ENCODE measurements around the gene CLDN7. TPM values are rescaled to one million over a fixed set of nuclear protein-coding genes. Genes with fewer than 3 reads are reported as not detected.

Gene CLDN7
- total RNA-seq, 1 donor from 2014 or later, result 0.16 TPM

DNA sequence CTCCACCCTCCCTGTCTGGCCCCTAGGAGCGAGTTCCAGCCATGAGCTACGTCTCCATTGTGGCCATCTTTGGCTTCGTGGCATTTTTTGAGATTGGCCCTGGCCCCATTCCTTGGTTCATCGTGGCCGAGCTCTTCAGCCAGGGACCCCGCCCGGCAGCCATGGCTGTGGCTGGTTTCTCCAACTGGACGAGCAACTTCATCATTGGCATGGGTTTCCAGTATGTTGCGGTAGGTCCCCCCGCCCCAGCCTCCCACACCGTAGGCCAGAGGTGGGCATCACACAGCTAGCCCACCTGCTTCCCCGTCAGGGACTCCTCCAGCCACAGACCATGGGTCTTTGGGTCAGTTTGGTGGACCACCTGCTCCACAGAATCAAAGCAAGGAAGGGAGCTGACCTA, 23.4 kb upstream of the CLDN7 start:
- DNase-seq, result no peak

DNA sequence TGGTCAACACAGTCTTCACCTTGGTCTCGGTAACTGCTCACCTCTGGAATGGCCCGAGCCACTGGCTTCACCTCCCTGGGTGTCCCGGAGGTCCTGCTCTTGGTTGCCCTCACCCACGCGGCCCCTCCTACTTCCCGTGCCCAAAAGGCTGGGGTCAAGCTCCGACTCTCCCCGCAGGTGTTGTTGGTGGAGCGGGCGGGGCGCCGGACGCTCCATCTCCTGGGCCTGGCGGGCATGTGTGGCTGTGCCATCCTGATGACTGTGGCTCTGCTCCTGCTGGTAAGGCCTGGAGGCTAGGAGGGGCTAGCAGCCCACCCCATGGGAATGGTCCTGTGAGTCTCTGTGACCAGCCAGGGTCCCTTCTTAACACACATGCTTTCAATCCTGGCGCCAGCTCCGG, 22.6 kb upstream of the CLDN7 start:
- no peak for DNase-seq

DNA sequence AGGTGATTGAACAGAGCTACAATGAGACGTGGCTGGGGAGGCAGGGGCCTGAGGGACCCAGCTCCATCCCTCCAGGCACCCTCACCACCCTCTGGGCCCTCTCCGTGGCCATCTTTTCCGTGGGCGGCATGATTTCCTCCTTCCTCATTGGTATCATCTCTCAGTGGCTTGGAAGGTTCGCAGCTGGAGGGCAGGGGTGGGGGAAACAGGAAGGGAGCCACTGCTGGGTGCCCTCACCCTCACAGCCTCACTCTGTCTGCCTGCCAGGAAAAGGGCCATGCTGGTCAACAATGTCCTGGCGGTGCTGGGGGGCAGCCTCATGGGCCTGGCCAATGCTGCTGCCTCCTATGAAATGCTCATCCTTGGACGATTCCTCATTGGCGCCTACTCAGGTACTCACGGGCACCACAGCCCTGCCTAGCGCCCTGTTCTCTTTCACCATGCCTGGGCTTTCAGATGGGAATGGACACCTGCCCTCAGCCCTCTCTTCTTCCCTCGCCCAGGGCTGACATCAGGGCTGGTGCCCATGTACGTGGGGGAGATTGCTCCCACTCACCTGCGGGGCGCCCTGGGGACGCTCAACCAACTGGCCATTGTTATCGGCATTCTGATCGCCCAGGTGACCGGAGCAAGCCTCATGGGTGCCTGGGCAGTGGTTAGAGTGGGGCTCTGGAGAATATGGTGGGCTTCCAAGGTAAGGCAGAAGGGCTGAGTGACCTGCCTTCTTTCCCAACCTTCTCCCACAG, 21.4 kb upstream of the CLDN7 start:
- no peak for DNase-seq

DNA sequence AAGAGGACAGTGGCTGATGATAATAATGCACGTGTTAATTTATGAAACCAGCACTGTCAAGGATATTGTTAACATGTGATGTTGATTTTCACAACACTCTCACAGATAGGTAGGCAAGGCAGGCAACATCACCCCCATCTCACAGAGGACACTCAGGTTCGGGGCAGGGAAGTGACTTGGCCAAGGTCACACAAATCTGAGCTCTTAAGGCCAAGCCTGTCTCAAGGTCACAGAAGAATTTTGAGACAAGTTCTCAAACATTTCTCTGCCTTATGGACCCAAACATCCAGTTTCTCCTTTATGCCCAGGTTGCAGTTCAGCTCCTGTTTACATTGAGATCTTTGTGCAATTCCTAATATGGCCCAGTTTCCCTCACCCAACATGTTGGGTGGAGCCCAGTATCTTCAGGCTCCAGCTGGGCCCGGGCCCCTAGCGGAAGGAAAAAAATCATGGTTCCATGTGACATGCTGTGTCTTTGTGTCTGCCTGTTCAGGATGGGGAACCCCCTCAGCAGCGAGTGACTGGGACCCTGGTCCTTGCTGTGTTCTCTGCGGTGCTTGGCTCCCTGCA, 20.6 kb upstream of the CLDN7 start:
- DNase-seq, result no peak

DNA sequence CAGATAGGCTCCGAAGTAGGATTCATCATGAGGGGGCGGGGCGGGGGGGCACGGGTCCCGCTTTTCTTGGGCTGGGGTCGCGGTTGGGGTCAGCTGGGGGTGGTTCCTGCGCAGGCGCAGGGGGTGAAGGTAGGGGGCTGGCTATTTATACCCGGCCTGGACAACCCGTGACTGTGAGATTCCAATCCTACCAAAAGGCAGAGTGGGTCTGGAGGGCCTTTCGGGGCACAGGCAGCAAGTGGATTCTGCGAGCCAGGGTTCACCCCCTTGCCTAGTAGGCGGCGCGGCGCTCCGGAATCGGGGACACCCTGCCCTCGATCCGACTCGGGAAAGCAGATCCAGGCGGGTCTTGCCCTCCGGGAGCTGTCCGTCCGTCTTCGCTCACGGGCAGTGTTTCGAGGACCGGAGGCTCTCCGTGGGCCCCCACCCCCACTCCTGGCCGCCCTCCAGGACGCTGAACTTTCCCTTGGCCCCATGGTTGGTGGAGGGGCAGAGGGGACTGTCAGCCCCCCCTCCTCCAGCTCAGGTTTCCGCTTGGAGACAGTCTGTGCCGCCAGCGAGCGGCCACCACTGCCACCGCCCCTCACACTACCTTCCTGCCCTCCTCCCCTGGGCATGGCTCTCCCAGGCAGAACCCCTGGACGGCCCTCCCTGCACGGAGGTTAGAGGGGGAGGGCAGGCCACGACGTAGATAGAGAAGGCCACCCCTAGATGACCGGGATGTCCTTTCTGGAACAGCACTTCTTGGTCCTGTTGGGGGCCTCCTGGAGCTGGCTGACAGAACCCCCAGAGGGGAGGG, 19.9 kb upstream of the CLDN7 start:
- no peak for DNase-seq

DNA sequence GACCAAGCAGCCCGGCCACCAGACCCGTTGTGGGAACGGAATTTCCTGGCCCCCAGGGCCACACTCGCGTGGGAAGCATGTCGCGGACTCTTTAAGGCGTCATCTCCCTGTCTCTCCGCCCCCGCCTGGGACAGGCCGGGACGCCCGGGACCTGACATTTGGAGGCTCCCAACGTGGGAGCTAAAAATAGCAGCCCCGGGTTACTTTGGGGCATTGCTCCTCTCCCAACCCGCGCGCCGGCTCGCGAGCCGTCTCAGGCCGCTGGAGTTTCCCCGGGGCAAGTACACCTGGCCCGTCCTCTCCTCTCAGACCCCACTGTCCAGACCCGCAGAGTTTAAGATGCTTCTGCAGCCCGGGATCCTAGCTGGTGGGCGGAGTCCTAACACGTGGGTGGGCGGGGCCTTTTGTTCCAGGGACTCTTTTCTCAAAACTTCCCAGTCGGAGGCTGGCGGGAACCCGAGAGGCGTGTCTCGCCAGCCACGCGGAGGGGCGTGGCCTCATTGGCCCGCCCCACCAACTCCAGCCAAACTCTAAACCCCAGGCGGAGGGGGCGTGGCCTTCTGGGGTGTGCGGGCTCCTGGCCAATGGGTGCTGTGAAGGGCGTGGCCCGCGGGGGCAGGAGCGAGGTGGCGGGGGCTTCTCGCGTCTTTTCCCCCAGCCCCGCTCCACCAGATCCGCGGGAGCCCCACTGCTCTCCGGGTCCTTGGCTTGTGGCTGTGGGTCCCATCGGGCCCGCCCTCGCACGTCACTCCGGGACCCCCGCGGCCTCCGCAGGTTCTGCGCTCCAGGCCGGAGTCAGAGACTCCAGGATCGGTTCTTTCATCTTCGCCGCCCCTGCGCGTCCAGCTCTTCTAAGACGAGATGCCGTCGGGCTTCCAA, 19.0 kb upstream of the CLDN7 start, which contains the start of gene SLC2A4:
Gene SLC2A4 (plus strand): TSS at position 645 of the 879 bp plus-strand sequence. CDS start 217 bp downstream, at position 862.
- peak; percentile 42 for DNase-seq

DNA sequence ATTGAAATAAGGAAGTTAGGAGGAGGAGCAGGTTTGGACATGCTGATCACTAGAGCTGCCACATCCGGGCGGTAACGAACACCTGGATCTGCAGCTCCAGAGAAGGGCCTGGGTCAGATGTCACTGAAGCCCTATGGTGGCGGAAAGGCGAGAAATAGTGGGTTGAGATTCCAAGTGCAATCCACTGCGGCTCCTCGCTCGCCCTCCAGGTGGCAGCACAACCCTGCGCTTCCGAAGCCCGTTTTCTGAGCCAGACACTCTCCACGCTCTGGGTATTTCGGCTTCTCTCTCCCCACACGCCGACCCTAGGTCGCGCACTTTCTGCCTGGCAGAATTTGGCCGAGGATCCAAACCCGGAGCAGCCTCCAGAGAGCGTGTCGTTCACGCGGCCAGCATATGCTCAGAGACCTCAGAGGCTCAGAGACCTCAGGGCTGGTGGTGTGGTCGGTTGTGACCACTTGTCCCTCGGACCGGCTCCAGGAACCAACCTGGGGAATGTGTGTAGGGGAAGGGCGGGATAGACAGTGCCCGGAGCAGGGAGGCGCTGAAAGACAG, 18.3 kb upstream of the CLDN7 start:
- DNase-seq, result peak; percentile 54

DNA sequence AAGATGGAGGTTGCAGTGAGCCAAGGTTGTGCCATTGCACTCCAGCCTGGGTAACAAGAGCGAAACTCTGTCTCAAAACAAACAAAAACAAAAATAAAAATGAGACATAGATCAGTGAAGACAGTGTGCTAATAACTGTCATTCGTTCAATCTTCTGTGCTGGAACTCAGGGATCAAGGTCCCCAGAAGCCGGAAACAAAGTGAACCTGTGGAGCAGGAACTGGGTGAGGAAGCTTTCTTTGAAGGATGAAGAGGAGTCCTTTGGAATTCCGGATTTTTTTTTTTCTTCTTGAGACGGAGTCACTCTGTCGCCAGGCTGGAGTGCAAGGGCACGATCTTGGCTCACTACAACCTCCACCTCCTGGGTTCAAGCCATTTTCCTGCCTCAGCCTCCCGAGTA, 17.2 kb upstream of the CLDN7 start:
- no peak for DNase-seq

DNA sequence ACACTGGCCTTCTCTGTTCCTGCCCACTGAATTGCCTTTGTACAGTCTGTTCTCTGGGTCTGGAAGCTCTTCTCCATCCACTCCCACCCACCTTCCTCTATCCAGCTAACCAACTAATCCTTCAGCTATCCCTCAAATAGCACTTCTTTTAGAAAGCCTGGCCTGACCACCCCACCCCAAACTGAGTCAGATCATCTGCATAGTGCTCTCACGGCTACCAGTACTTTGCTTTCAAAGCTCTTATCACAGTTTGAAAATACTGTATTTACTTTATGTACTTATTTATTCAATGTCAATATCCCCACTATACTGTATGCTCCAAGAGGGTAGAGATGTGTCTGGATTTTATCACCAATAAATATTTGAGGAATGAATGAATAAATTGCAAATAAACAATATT, 4.5 kb upstream of the CLDN7 start:
- DNase-seq, result no peak

DNA sequence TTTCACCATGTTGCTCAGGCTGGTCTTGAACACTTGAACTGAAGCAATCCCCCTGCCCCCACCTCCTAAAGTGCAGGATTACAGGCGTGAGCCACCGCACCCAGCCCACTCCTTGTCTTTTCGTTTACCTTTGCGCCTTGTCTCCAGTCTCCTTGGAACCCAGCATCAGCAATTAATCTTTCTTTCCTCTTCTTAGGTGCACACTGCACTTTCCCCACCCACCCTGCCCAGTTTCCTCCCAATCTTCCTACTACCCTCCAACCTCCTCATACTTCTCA, 1.5 kb upstream of the CLDN7 start:
- no peak for DNase-seq

DNA sequence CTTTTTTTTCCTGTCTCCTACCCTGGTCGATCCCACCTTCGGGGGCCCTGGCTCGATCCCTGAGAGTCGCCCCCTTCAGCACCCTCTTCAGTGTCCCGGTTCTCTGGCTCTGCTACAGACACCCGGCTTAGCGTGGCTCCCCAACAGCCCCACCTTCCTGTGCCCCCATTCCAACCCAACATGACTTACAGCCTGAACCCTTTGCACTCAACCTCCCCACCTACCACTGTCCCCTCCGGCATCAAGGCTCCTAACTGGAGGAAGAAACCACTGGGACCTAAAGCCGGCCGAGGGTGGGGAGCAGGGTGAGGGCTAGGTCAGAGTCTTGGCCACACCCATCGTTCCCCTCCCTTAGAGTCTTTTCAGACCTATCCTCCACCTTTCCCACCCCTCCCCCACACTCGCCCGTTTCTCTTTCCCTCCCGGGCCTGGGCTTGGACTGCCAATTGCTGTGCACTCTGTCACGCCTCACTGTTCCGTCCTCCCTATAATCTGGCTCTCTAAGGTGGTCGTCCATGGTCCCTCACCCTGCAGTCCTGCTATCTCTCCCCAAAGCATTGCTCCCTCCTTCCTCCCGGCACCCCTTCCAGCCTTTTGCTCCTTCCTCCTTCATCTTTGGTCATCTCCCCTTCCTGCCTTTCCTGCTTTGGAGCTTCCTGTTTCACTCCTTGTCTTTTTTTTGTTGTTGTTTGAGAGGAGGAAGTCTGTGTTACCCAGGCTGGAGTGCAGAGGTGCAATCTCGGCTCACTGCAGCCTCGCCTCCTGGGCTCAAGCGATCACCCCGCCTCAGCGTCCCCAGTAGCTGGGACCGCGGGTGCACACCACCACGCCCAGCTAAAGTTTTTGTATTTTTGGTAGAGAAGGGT, 890 bp upstream of the CLDN7 start:
- DNase-seq, result no peak

DNA sequence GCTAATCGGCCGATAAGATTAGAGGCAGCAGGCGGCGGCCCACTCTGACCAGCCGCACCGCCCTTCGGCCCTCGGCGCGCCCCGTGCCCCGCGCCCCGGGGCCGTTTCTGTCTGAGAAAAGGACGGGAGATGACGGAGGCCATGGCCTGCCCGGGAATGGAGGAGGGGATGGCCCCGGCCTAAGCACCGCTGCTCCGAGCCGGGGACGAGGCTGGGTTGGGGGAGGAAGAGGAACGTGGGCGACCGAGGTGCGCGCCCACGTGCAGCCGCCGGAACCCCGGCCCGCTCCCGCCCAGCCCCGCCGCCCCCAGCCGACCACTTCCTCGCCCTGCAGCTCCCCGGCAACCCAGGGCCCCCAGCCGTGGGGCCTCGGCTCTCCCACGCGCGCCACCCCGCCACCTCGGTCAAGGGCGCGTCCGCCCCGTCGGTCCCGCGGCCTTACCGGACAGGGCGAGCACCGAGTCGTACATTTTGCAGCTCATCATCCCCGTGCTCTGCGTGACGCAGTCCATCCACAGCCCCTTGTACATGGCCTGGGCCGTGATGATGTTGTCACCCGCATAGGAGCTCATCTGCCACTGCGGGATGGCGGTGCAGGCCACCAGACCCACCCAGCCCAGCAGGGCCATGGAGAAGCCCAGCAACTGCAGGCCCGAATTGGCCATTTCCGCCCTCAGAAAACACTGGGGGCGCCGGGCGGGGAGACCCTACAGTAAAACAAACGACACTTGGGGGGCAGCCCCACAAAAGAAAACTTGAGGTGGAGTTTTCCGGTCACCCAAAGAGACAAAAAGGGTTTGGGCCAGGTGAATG, 693 bp downstream of the CLDN7 start:
- DNase-seq, result no peak

DNA sequence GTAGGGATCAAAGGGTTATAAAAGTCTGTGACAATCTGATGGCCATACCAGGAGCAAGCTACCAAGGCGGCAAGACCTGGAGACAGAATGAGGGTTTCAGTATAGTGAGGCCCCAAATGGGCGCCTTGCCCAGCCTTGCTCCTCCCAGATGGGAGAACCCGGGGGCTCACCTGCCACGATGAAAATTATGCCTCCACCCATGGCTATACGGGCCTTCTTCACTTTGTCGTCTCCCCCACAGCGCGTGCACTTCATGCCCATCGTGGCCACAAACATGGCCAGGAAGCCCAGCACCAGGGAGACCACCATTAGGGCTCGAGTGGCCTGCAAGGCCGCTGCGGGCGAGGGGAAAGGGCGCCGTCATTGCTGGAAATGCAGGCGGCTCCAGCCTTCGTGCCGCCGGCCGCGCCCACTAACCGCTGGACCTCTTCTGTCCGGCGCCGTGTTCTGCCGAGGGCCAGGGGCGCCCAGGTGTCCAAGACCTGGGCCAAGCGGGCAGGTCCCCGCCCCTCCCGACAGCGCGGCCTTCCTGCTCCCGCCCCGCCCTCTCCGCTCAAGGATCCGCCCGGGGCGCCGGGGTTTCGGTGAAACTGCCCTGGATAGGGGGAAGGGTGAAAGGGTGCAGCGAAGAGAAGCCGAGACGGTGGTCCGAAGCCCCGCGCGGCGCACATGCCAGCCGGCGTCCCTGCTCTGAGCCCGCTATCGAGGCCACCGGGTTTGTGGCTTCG, 1.5 kb downstream of the CLDN7 start:
- DNase-seq, result no peak

DNA sequence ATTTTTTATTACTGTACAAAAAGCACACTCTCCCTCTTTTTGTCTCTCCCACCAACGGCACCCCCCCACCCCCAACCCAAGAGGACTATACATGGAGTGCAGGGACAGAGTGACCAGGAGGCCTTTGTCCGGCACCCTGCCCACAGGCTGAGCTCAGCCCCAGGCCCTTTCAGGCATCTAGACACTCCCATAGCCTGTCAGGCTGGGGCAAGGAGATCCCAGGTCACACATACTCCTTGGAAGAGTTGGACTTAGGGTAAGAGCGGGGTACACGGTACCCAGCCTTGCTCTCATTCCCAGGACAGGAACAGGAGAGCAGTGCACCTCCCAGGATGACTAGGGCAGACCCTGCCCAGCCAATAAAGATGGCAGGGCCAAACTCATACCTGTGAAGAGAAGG, 2.1 kb downstream of the CLDN7 start:
- DNase-seq, result no peak

DNA sequence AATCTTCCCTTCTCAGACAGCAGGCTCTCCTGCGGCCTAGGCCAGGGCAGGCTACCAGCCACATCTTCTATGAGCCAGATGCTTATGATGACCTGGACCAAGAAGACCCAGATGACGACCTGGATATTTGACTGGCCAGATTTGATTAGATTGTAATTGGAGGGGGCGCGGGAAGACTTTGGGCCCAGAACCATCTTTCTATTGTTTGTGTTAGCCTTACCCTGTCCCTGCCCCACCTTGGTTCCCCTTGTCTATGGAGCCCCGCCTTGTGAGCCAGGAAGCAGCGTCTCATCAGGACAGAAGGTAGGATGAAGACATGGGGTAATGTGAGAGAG, 2.8 kb downstream of the CLDN7 start:
- DNase-seq, result no peak

DNA sequence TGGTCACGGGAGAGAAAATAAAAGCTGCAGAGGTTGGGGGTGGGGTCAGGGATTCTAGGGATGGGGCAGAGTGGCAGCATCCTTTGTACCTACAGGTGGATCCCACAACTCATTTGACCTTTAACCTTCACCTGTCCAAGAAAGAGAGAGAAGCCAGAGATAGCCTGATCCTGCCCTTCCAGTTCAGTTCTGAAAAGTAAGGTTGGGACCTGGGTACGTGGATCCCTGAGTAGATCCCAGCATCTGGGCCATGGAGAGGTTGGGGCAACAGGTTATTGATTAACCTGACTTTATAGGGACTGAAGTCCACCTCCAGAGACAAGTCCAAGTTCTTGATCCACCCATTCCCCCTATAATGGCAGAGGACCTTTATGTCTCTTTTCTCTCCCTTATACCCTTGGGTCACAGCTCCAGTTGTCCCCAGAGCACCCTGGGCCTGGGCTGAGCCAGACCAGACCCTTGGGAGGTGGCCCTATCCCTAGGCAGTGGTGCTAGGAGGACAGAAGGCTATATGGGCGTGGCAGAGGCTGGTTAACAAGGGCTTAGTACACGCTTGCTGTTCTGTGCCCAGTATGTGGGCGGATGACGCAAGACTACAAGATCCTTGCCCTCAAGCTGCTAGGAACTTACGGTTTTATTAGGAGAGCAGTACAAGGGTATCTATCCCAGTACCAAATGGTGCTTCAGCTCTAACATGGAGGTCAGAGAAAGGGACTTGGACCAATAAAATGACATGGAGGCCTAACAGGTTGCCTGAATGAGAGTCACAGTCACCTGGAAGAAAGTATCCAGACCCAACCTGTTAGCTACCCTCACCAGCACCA, 3.3 kb downstream of the CLDN7 start:
- DNase-seq, result no peak

DNA sequence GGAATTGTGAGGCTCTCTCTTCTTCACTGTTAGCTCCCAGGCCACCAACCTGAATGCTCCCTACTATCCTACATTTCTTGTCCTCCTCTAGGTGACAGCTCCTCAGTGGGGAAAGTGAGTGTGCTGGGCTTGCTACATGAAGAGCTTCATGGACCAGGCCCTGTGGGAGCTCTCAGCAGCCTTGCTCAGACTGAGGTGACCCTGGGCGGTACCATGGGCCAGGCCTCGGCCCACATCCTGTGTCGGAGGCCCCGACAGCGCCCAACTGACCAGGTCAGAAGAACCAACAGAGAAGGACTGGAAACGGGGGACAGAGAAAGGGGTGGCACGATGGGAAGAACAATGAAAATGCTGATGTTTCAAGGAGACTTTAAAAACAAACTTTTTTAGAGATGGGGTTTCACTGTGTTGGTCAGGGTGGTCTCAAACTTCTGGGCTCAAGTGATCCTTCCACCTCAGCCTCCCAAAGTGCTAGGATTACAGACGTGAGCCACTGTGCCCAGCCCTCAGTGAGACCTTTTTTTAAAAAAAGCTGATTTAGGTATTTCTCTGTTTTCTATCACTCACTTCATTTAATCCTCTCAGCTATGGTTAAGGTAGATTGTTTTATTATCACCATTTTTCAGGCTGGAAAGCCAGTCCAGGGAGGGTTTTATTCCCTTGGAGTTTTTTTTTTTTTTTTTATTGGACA, 5.4 kb downstream of the CLDN7 start:
- no peak for DNase-seq

DNA sequence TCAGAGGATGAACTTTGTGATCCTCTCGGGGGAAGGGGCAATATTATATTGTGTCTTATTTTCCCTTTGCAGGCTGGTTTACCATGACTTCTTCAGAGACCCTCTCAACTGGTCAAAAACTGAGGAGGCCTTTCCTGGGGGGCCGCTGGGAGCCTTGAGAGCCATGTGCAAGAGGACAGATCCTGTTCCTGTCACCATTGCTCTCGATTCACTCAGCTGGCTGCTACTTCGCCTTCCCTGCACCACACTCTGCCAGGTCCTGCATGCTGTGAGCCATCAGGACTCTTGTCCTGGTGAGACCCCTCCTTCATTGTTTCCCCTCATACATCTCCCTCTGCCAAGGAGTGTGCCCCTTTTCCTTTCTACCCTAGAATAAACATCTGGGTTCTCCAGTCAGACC, 7.8 kb downstream of the CLDN7 start:
- no peak for DNase-seq
